Activated CD4-positive, CD25-positive, alpha-beta regulatory T cell treated with anti-CD3 and anti-CD28 coated beads, Interleukin-2, amount 50 U/mL, for 16 hours (primary cell): ENCODE measurements around the gene BEX1.
"Not testable (repeated sequence)": the region's sequence is repeated elsewhere in the genome, so short reads cannot be mapped to it uniquely, and the experiment has no call there.

Experiments used
- DNase-seq: peaks from one replicate; pipeline ENCODE4 v3.0.0-alpha.2; 2020; ENCODE audit warnings: low read depth, low spot score

BEX1 gene

DNA sequence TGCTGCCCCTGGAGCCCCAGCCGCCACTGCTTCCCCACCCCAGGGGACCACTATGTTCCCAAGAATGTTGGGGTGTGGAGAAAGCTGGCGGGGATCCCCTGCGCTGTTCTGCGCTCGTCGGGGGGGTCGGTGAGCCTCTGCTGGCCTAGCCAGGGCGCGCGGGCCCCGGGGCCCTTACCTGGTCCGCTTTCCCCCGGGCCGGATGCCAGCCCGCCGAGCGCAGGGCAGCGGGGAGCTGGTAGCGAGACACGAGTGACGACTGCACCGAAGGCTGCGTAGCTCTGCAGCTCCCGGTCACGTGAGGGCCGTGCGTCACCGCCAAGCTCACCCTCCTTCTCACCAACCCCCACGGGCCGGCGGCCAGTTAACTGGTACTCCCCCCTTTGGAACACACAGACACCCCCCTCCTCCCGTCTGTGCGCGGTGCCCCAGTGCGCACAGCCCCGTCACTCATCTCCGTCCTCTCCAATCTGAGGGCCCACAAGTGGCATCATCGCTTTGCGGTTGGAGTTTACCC lies at the start of gene BEX1:
Gene BEX1 (minus strand): TSS at position 254 of the 517 bp plus-strand sequence. CDS start 897 bp downstream, outside the sequence.
- DNase-seq, result no peak

DNA sequence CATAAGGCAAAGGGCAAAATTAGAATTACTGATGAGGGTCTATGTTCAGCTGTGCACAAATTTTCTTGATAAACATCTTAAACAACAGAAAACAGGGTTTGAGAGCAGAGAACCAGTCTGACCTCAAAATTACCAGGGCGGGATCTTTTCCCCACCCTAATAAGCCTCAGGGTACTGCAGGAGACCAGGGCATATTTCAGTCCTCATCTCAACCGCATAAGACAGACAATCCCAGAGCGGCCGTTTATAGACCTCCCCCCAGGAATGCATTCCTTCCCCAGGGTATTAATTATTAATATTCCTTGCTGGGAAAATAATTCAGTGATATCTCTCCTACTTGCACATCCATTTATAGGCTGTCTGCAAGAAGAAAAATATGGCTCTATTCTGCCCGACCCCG lies 45.5 kb upstream of the BEX1 start:
- not testable (repeated sequence) for DNase-seq

DNA sequence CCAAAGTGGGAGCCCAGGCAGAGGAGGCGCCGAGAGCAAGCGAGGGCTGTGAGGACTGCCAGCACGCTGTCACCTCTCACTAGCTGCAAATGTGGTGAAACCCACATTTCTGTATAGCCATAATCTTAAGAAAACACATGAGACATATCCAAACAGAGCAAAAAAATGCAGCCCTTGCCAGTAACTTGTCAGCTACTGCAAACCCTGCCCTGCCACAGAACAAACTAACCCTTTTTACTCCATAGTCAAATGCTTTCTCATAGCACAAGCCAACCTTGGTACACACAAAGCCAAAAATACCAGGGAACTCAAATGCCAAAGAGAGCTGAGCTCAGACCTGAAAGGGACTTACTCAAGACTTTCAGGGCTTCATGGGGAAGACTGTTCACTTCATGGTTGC lies 43.9 kb upstream of the BEX1 start:
- no peak for DNase-seq

DNA sequence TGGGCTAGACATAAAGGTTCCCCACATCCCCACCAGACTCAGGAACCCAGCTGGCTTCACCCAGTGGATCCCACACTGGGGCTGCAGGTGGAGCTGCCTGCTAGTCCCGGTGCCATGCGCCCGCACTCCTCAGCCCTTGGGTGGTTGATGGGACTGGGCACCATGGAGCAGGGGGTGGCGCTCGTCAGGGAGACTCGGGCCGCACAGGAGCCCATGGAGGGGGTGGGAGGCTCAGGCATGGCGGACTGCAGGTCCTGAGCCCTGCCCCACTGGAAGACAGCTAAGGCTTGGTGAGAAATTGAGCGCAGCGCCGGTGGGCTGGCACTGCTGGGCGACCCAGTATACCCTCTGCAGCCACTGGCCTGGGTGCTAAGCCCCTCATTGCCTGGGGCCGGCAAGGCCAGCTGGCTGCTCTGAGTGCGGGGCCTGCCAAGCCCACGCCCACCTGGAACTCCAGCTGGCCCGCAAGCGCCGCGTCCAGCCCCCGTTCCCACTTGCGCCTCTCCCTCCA lies 43.3 kb upstream of the BEX1 start:
- DNase-seq, result not testable (repeated sequence)

DNA sequence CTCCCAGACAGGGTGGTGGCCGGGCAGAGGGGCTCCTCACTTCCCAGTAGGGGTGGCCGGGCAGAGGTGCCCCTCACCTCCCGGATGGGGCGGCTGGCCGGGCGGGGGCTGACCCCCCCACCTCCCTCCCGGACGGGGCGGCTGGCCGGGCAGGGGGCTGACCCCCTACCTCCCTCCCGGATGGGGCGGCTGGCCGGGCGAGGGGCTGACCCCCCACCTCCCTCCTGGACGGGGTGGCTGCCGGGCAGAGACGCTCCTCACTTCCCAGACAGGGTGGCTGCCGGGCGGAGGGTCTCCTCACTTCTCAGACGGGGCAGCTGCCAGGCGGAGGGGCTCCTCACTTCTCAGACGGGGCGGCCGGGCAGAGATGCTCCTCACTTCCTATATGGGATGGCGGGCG lies 40.4 kb upstream of the BEX1 start:
- not testable (repeated sequence) for DNase-seq

DNA sequence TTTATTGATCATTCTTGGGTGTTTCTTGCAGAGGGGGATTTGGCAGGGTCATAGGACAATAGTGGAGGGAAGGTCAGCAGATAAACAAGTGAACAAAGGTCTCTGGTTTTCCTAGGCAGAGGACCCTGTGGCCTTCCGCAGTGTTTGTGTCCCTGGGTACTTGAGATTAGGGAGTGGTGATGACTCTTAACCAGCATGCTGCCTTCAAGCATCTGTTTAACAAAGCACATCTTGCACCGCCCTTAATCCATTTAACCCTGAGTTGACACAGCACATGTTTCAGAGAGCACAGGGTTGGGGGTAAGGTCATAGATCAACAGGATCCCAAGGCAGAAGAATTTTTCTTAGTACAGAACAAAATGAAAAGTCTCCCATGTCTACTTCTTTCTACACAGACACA lies 39.9 kb upstream of the BEX1 start:
- not testable (repeated sequence) for DNase-seq

DNA sequence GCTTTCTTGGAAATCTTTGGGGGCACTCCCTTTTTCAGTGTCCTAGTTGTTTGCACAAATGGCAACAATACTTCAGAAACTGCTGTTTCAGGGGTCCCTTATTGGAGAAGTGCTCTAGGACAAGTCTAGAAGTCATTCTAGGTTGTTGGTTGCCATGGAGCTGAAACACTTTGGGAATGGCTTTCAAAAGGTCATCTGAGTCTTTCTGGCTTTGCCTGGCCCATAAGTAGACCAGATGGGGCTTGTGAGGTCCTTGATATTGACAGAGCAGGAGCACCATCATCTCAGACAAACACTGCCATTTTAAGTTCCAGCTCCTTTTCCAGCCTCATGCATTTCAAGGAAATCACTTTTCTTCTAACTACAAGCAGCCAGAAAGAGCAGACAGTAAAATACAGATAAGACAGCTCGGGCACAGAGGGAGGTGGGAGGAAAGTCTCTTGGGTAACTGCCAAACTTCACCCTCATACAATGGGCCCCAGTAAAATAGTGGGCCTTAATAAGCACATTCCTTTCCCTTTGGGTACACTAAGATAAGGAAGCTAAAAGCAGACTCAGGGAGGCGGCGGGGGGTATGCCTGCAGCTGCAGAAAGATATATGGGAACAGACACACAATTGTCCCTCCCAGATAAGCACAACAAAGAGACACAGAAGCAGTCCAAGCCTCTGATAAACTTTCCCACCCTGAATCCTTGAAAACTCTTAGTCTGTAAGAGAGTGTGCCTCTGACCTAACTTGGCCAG lies 37.5 kb upstream of the BEX1 start:
- DNase-seq, result no peak

DNA sequence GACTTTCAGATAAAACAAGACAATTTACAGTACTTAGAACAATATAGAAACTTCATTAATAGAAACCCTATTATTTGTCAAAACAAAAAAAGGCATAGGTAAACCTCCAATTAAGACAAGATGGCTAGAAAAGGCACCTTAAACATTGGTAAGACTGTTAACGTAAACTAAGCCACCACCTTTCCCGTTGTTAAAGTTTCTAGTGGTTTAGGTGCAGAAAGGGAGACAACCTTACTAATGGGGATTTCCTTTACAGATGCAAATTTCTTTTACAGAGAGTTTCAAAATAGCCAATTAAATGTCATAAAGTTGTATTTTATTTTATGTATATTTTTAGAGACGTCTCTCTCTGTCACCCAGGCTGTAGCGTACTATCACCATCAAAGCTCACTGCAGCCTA lies 36.5 kb upstream of the BEX1 start:
- DNase-seq, result no peak

DNA sequence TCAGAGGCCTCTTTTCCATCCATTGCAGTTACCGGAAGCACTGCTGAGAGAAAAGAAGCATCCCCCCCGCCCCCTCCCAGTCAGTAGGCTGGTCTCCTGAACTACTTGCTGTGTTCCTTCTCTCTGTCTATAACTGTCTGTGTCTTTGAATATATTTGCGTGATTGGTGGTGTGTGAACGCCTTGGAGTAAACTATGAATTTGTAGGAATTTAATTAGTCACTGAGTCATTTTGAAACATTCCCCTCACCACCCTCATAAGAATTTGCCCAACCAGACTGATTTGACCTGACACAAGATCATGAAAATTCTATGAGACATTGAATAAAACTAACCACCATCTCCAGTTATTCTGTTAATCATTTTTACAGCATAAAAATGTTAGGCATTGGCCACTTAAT lies 35.7 kb upstream of the BEX1 start:
- DNase-seq, result no peak

DNA sequence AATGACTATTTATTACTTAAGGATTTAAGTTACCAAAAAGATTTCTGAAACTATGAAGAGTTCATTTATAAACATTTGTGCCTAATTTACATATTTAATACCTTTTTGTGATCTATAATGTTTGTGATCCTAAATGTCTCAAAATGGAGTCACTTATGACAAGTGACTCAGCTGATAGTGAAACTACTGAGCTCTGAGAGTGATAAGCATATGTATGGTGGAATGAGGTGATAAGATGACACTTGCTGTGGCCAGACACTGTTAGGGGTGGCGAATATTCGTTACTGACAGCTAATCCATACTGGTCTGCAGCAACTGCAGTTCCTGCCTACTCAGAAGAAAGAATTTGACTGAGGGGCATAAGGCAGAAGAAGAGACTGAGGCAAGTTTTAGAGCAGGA lies 34.5 kb upstream of the BEX1 start:
- no peak for DNase-seq

DNA sequence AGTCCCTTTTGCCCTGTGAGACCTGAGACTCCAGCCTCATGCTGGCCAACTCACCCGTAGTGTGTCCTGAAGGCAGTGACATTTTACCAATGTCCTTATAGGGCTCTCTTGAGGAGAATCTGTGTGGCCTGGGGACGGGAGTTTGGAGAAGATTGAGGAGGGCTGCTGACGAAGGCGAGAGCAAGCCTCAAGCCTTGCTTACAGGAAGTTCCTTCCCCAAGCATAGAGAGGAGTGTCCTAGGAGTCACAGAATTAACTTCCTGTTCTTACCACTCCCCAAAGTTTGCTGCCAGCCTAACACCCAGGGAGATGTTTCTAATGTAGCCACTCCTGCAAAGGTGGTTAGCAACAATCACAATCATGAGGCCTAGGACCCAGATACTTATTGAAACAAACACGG lies 29.0 kb upstream of the BEX1 start, which contains the start of gene NXF3:
Gene NXF3 (minus strand): TSS at position 202 of the 400 bp plus-strand sequence. CDS start 120 bp downstream, at position 82.
- no peak for DNase-seq

DNA sequence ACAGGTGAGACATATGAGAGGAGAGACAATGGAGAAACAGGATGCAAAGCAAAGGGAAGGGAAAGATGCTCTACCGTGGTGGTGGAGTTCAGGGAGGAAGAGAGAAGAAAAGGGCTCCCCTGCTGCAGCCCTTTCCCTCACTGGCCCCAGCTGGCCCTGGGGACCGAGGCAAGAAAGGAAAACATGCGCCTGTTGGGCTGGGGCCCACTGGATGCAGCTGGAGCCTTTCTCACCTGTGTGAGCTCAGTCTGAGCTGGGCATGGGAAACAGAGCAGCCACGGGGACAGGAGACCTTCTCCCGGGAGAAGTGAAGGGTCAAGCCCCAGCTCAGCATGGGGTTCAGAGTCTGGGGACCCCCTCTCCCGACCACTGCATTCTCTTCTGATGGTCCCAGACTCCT lies 17.1 kb upstream of the BEX1 start:
- DNase-seq, result no peak

DNA sequence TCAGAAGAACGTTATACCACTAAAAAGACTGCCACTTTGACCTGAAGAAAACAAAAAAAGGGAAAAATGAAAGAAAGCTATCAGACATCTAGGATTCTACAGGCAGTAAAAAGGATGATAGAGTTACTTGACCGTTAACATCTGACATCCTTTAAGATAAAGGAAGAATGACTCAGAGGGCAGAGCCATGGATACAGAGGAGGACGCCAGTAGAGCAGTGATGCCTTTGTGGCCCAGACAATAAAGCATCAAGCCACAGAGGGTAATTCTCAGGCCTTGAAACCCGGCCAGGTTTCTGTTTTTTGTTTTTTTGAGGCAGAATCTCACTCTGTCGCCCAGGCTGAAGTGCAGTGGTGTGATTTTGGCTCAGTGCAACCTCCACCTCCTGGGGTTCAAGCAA lies 9.5 kb upstream of the BEX1 start:
- no peak for DNase-seq

DNA sequence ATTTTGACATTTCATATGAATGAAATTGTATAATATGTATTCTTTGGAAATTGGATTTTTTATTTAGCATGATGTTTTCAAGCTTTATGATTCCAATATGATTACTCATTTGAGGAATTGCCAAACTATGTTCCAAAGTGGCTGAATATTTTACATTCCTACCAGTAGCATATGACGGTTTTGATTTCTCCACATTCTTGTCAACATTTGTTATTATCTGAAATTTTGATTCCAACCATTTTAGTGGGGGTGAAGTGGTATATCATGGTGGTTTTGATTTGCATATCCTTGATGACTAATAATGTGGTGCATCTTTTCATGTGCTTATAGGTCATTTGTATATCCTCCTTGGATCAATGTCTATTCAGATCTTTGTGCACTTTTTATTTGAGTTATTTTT lies 2.6 kb upstream of the BEX1 start:
- DNase-seq, result no peak

DNA sequence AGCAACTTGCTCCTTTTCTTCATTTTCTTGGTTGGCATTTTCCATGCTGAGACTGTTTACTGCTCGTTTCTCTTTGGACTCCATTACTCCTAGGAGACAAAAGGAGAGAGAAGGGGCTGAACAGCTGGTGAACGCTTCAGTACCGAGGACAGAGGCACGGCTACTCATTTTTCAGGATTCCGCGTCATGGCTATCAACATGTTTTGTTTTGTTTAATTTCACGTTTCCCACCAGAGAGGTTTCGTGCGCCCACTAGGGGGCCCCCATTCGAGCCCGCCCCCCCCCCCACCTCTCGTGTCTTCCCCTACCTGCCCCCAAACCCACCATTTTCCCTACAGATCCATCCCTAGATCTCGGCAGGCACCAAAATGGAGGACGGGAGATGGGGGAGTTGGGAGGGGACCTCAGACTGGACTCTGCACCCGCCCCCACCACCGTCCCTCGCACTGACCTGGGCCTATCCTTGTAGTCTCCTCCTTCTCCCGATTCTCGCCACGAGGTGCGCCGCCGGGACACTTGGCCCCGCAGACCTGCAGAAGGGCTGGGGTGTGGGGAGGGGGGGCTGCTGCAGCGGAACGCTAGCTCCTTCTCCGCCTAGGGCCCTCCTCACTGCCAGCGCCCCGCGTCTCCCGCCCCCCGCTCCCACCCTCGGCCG lies 653 bp downstream of the BEX1 start:
- DNase-seq, result no peak

DNA sequence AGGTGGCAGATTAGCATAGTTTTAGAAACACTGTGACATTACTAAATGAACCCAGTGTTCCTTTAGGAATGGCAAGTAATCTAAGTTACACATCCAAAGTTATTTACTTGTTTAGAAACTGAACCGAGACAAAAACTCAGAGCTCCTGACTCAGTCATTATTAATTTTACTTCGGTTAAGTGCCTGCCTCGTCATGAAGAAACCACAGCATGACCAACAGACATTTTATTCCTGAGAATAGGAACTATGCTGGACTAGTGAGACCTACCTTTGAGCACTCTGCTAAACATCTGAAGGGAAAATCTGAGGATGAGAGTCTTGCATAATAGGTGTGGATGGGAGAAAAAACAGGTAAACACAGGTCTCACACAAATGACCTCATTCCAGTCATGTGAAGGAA lies 2.5 kb downstream of the BEX1 start:
- DNase-seq, result no peak

DNA sequence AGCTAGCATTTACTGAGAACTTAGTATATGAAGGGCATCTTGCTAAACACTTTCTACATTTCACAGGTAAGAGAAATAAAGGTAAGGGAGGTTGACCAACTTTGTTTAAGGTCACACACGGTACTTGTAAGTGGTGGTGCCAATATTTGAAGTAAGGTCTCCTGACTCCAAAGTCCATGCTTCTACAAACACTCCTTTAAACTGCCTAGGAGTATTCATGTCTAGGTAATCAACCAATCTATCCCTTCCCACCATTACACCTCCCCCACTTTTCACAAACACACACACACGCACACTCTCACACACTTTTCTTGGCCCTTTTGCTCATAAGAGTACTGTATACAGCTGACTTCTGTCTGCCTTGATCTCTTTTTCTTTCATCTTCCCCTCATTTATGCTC lies 7.1 kb downstream of the BEX1 start:
- DNase-seq, result no peak

DNA sequence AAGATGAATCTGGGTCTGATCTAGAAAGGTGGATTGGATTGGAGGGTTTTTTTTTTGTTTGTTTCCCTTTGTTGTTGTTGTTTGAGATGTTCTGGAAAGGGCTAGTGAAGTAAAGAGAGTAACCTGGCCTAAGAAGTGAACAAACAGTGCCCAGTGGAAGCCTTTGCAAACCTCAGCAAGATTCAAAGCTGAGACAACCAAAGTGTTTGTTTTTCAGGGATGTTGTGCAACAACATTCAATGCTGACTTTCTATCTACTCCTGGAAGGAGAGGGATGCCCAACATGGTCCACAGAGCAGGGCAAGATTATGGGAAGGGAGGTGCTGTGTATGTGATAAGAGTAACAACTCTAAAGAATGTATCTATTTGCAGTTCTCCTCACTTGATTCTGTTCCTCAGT lies 11.3 kb downstream of the BEX1 start:
- DNase-seq, result no peak

DNA sequence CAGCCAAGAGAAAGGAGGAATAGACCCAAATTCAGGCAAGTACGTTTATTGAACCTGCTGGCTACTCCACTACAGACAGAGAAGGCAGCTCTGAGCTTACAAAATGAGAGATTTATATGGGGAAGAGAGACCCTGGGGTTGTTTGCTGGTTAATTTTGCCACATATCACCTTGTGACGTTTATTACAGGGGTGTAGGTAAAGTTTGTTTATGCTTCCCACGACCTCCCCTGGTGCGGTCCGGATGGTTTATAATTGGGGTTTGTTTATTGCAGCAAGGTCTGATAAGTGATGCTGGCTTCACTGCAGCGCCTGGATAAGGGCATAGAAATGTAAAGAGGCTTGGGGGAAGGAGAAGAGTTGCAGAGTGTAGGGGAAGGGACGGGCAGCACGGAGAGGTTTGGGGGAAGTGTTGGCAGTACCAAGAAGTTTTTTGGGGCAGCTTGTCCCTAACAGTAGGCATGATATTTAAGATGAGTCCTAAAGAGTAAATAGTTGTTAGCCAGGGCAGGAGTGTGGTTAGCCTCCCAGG lies 12.6 kb downstream of the BEX1 start:
- no peak for DNase-seq

DNA sequence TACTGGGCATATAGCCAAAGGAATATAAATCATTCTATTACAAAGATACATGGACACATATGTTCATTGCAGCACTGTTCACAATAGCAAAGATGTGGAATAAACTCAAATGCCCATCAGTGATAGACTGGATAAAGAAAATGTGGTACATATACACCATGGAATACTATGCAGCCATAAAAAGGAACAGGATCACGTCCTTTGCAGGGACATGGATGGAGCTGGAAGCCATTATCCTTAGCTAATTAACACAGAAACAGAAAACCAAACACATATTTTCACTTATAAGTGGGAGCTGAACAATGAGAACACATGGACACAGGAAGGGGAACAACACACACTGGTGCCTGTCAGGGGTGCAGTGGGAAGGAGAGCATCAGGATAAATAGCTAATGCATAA lies 30.6 kb downstream of the BEX1 start:
- DNase-seq, result not testable (repeated sequence)

DNA sequence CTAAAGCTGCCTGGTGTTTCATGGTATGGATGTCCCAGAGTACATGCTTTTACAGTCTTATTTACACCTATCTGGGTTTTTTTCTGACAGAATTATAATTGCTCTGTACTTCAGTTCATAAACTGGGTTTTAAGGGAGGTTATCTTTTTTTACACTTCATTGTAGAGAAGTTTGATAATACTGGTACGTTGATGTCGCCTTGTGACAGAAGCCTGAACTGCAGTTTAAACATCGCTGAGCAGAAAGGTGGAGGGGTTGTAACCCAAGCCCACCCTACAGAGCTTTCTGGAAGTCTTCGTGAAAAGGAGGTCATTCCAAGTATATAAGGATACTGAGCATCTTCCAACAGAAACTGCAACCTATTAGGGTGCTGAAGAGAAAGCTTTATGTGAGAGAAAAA lies 46.4 kb downstream of the BEX1 start:
- no peak for DNase-seq

DNA sequence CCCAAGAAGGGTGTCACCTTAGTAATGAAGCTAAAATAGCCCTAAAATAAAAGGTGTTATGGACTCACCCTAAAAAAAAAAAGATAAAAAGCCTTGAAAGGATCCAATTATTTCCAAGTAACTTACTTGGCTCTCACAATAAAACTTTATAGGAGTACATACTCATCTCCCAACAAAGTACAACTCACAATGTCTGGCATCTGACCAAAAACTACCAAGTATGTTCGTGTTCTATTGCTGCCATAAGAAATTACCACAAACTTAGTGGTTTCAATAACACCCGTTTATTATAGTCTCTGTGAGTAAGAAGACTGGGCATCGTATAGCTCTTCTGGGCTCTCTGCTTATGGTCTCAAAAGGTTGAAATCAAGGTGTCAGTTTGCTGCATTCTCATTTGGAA lies 51.0 kb downstream of the BEX1 start:
- DNase-seq, result no peak
